Nephron progenitor cell (in vitro differentiated cells): ENCODE results near the gene TOM1L2.

Source experiments
- DNase-seq: peaks from one replicate; pipeline ENCODE4 v3.0.0; 2021
- H3K27ac Mint-ChIP-seq: 2 replicates; pipeline ENCODE4 v1.8.0; 2021; ENCODE audit warnings: mild to moderate bottlenecking, moderate library complexity, mixed read lengths
- H3K27me3 Mint-ChIP-seq: 2 replicates; pipeline ENCODE4 v1.8.0; 2021; ENCODE audit warnings: mild to moderate bottlenecking, low read depth, mixed read lengths; ENCODE audit not compliant: poor library complexity
- H3K36me3 Mint-ChIP-seq: 2 replicates; pipeline ENCODE4 v1.8.0; 2021; ENCODE audit warnings: low read depth, mixed read lengths
- H3K4me1 Mint-ChIP-seq: 2 replicates; pipeline ENCODE4 v1.8.0; 2021; ENCODE audit warnings: mixed read lengths
- H3K4me3 Mint-ChIP-seq: 2 replicates; pipeline ENCODE4 v1.8.0; 2021; ENCODE audit warnings: mild to moderate bottlenecking, moderate library complexity, mixed read lengths
- H3K9me3 Mint-ChIP-seq: 2 replicates; pipeline ENCODE4 v1.8.0; 2021; ENCODE audit warnings: mild to moderate bottlenecking, moderate library complexity, mixed read lengths
- CTCF ChIP-seq: fragments of 200-600 bp; sonication (generic); IDR thresholded peaks from 2 replicates; pipeline ENCODE4 v1.5.0; 2021; ENCODE audit warnings: antibody characterized with exemption

The TOM1L2 gene

GRCh38 chr17:17934214-17934613 lies 38.0 kb downstream of the TOM1L2 start:
- no peaks in the 10 kb centered on the region for H3K9me3 Mint-ChIP-seq

GRCh38 chr17:17933775-17934174 lies 38.4 kb downstream of the TOM1L2 start:
- Mint-ChIP-seq H3K27me3 (no peaks in the 10 kb centered on the region), H3K4me1 (peaks cover 42% of the 10 kb centered on the region), H3K4me3 (no peak overlapping the region), H3K27ac (no peak overlapping the region), H3K36me3 (no peaks in the 10 kb centered on the region), H3K9me3 (no peaks in the 10 kb centered on the region)
- TF ChIP-seq CTCF = no peak
- DNase-seq = no peak

More at GRCh38 chr17:17934214-17934613, 38.0 kb downstream of the TOM1L2 start:
- Mint-ChIP-seq H3K36me3 (no peaks in the 10 kb centered on the region), H3K27ac (no peak overlapping the region), H3K27me3 (peaks cover 2% of the 10 kb centered on the region), H3K4me3 (no peak overlapping the region), H3K4me1 (peaks cover 43% of the 10 kb centered on the region)
- no peak for TF ChIP-seq CTCF
- DNase-seq = no peak

GRCh38 chr17:17931159-17931558 lies 41.0 kb downstream of the TOM1L2 start:
- DNase-seq = no peak
- peaks cover 6% of the 10 kb centered on the region for H3K27me3 Mint-ChIP-seq
- H3K9me3 Mint-ChIP-seq = no peaks in the 10 kb centered on the region
- H3K4me3 Mint-ChIP-seq = no peak overlapping the region
- peaks cover 30% of the 10 kb centered on the region for H3K4me1 Mint-ChIP-seq
- no peak for TF ChIP-seq CTCF
- no peak overlapping the region for H3K27ac Mint-ChIP-seq
- no peaks in the 10 kb centered on the region for H3K36me3 Mint-ChIP-seq

GRCh38 chr17:17930674-17931073 lies 41.5 kb downstream of the TOM1L2 start:
- Mint-ChIP-seq H3K9me3 (no peaks in the 10 kb centered on the region), H3K27ac (no peak overlapping the region), H3K4me3 (no peak overlapping the region), H3K27me3 (peaks cover 6% of the 10 kb centered on the region), H3K36me3 (no peaks in the 10 kb centered on the region), H3K4me1 (peaks cover 25% of the 10 kb centered on the region)
- DNase-seq = no peak
- TF ChIP-seq CTCF = no peak

- H3K9me3 Mint-ChIP-seq = no peaks in the 10 kb centered on the region
- DNase-seq = no peak
- H3K27ac Mint-ChIP-seq = no peak overlapping the region
- H3K36me3 Mint-ChIP-seq = no peaks in the 10 kb centered on the region
- peaks cover 6% of the 10 kb centered on the region for H3K27me3 Mint-ChIP-seq
- no peak overlapping the region for H3K4me3 Mint-ChIP-seq
- peaks cover 21% of the 10 kb centered on the region for H3K4me1 Mint-ChIP-seq
- TF ChIP-seq CTCF = no peak
Observed at GRCh38 chr17:17929655-17930380, 42.4 kb downstream of the TOM1L2 start.
